Astrocyte (in vitro differentiated cells and primary cell): ENCODE data around the gene POLD2. TPM values are rescaled to one million over a fixed set of nuclear protein-coding genes. Genes with fewer than 3 reads are reported as not detected.

ENCODE experiments used
- DNase-seq: peaks from one replicate; pipeline ENCODE4 v3.0.0-alpha.2; 2010; ENCODE audit warnings: low read depth
- FAIRE-seq: peaks from 2 replicates; lab custom pipeline; 2011; peaks lifted over from hg19 to GRCh38; lab: Jason Lieb, UNC
- H2AFZ ChIP-seq: 2 replicates; pipeline ENCODE4 v1.6.0; 2012; ENCODE audit warnings: low read depth, low read length, inconsistent platforms
- H3K27ac ChIP-seq: 2 replicates; pipeline ENCODE4 v1.5.1; 2011; ENCODE audit warnings: low read depth, low read length, inconsistent platforms
- H3K27me3 ChIP-seq: 2 replicates; pipeline ENCODE4 v1.6.0; 2011; ENCODE audit warnings: low read length, inconsistent platforms; ENCODE audit not compliant: insufficient read depth
- H3K36me3 ChIP-seq: 2 replicates; pipeline ENCODE4 v1.5.1; 2011; ENCODE audit warnings: low read length, inconsistent platforms; ENCODE audit not compliant: insufficient read depth
- H3K4me1 ChIP-seq: 2 replicates; pipeline ENCODE4 v1.5.1; 2011; ENCODE audit warnings: low read length, inconsistent platforms; ENCODE audit not compliant: insufficient read depth
- H3K4me2 ChIP-seq: 2 replicates; pipeline ENCODE4 v1.6.0; 2012; ENCODE audit warnings: low read length, inconsistent platforms
- H3K4me3 ChIP-seq: 2 replicates; pipeline ENCODE4 v1.5.1; 2011; ENCODE audit warnings: low read depth, mild to moderate bottlenecking, low read length, inconsistent platforms; ENCODE audit not compliant: insufficient read depth
- H3K79me2 ChIP-seq: 2 replicates; pipeline ENCODE4 v1.6.0; 2012; ENCODE audit warnings: mild to moderate bottlenecking, low read length, inconsistent platforms; ENCODE audit not compliant: insufficient read depth
- H3K9ac ChIP-seq: 2 replicates; pipeline ENCODE4 v1.6.0; 2012; ENCODE audit warnings: mild to moderate bottlenecking, low read length, inconsistent platforms
- H3K9me3 ChIP-seq: 2 replicates; pipeline ENCODE4 v1.5.1; 2012; ENCODE audit warnings: low read depth, mild to moderate bottlenecking, low read length, inconsistent platforms; ENCODE audit not compliant: insufficient read depth
- H4K20me1 ChIP-seq: 2 replicates; pipeline ENCODE4 v1.6.0; 2012; ENCODE audit warnings: low read length, inconsistent platforms; ENCODE audit not compliant: insufficient read depth
- H3K27ac Mint-ChIP-seq: one replicate; pipeline ENCODE4 v1.8.0; 2021; ENCODE audit warnings: mild to moderate bottlenecking, mixed read lengths; ENCODE audit not compliant: unreplicated experiment
- H3K27me3 Mint-ChIP-seq: one replicate; pipeline ENCODE4 v1.8.0; 2021; ENCODE audit warnings: low read depth, mixed read lengths; ENCODE audit not compliant: unreplicated experiment
- H3K36me3 Mint-ChIP-seq: one replicate; pipeline ENCODE4 v1.8.0; 2021; ENCODE audit warnings: low read depth, mixed read lengths; ENCODE audit not compliant: unreplicated experiment
- H3K4me1 Mint-ChIP-seq: one replicate; pipeline ENCODE4 v1.8.0; 2021; ENCODE audit warnings: low read depth, mixed read lengths; ENCODE audit not compliant: unreplicated experiment
- H3K4me3 Mint-ChIP-seq: one replicate; pipeline ENCODE4 v1.8.0; 2021; ENCODE audit warnings: mild to moderate bottlenecking, moderate library complexity, mixed read lengths; ENCODE audit not compliant: unreplicated experiment
- H3K9me3 Mint-ChIP-seq: one replicate; pipeline ENCODE4 v1.8.0; 2021; ENCODE audit warnings: mild to moderate bottlenecking, mixed read lengths; ENCODE audit not compliant: unreplicated experiment
- CTCF ChIP-seq: IDR thresholded peaks from 2 replicates; pipeline ENCODE4 v1.5.1; 2011; ENCODE audit warnings: low read depth, mild to moderate bottlenecking, inconsistent platforms, low read length, moderate library complexity; ENCODE audit not compliant: insufficient read depth
- EZH2 ChIP-seq: IDR thresholded peaks from 2 replicates; pipeline ENCODE4 v1.6.1; 2012; ENCODE audit warnings: mild to moderate bottlenecking, low read length, inconsistent platforms; ENCODE audit not compliant: insufficient read depth
- total RNA-seq: library from RNA; stranded (reverse); gene quantifications from 2 replicates; pipeline ENCODE4 v1.2.1, GENCODE V29; 2021

Gene POLD2
- total RNA-seq, 1 donor from 2014 or later = 67.7 TPM

DNA sequence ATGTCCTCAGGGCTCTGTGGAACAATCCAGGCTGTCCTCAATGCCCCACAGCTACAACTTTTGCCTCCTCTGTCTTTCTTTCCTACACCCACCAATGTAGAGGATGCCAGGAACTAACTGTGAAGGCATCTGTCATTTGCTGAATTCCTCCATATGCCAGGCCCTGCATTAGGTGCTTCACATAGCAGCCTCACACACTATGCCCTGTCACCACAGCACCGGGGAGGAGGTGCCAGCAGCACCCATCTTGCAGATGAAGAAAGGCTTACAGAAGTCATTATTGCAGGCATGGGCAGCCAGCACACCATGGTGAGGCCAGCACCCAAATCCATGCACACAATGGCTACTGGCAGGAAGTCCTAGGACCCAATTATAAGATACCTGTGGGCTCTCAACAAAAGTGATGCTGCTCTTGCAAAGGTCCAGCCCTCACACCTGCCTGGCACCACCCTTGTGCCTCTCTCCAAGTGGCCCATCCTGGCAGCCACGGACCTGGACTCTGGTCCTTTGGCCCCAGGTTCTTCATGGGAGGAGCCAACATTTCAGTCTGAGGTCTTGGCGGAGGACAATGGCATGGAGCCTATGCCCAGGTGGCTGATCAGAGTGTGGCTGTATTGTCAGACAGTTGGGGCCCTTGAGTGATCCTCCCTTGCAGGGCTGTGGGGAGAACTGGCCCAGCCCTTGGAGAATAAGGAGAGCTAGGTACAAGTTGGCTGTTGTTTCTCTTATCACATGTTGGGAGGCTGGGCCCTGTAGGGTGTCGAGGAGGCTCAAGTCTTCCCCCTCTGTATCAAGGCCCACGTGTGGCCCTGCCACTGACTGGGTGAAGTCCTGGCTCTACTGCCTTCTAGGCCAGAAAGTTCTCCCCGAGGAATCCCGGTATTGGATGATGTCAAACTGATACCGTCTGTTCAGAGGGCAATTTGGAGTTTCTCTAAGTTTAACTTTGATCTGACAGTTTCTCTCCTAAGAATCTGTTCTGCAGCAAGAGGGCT, 32.1 kb upstream of the POLD2 start:
- no peak for DNase-seq
- no peak for FAIRE-seq

DNA sequence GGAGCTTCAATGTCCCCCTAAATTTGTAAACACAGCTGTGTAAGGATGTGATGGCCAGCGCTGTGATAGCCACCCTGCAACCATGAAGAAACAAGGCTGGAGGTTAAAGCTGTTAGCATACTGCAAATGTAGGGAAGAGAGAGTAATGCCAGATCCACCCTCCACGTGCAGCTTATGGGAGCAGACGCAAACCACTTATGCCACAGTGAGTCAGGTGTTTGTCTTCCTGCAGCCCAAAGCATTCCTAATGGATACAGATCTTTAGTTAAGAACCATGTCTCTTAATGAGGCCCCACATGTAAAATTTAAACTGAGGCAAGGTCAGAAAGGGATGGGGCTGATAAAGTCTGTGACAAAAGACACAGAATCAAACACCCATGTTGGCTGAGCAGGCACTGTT, 31.4 kb upstream of the POLD2 start:
- H3K4me2 ChIP-seq = no peak overlapping the region
- Mint-ChIP-seq H3K27me3 (peaks cover 49% of the 10 kb centered on the region), H3K4me1 (no peaks in the 10 kb centered on the region), H3K36me3 (peaks cover 2% of the 10 kb centered on the region), H3K9me3 (no peaks in the 10 kb centered on the region), H3K4me3 (no peak overlapping the region), H3K27ac (no peak overlapping the region)
- TF ChIP-seq CTCF = no peak
- no peak for TF ChIP-seq EZH2
- no peaks in the 10 kb centered on the region for H3K36me3 ChIP-seq
- peak; percentile 19 for DNase-seq
- H4K20me1 ChIP-seq = no peaks in the 10 kb centered on the region
- no peak overlapping the region for H3K4me3 ChIP-seq
- H3K4me1 ChIP-seq = no peaks in the 10 kb centered on the region
- H3K27ac ChIP-seq = no peak overlapping the region
- H3K79me2 ChIP-seq = no peaks in the 10 kb centered on the region
- no peak overlapping the region for H2AFZ ChIP-seq
- no peaks in the 10 kb centered on the region for H3K9me3 ChIP-seq
- H3K9ac ChIP-seq = no peak overlapping the region
- no peaks in the 10 kb centered on the region for H3K27me3 ChIP-seq
- no peak for FAIRE-seq

More for the DNA sequence above, 32.1 kb upstream of the POLD2 start:
- H2AFZ ChIP-seq = no peak overlapping the region
- H3K27ac Mint-ChIP-seq = no peak overlapping the region
- no peak overlapping the region for H3K27ac ChIP-seq
- H3K4me3 ChIP-seq = no peak overlapping the region
- H3K4me2 ChIP-seq = no peak overlapping the region
- H3K4me1 ChIP-seq = no peaks in the 10 kb centered on the region
- H3K4me3 Mint-ChIP-seq = no peak overlapping the region
- peaks cover 45% of the 10 kb centered on the region for H3K27me3 Mint-ChIP-seq
- no peaks in the 10 kb centered on the region for H3K27me3 ChIP-seq
- H3K79me2 ChIP-seq = no peaks in the 10 kb centered on the region
- H3K36me3 Mint-ChIP-seq = peaks cover 2% of the 10 kb centered on the region
- H3K9ac ChIP-seq = no peak overlapping the region
- H4K20me1 ChIP-seq = no peaks in the 10 kb centered on the region
- no peaks in the 10 kb centered on the region for H3K36me3 ChIP-seq
- TF ChIP-seq EZH2 = no peak
- TF ChIP-seq CTCF = no peak
- no peaks in the 10 kb centered on the region for H3K9me3 Mint-ChIP-seq
- no peaks in the 10 kb centered on the region for H3K4me1 Mint-ChIP-seq
- no peaks in the 10 kb centered on the region for H3K9me3 ChIP-seq

GRCh38 chr7:44153948-44154335, 30.6 kb upstream of the POLD2 start:
- H3K4me1 Mint-ChIP-seq = no peaks in the 10 kb centered on the region
- no peaks in the 10 kb centered on the region for H3K27me3 ChIP-seq
- no peaks in the 10 kb centered on the region for H3K36me3 Mint-ChIP-seq
- H3K4me3 Mint-ChIP-seq = no peak overlapping the region
- DNase-seq (no peak), FAIRE-seq (no peak)
- H3K27ac ChIP-seq = no peak overlapping the region
- no peak for TF ChIP-seq CTCF
- TF ChIP-seq EZH2 = no peak
- H3K4me1 ChIP-seq = no peaks in the 10 kb centered on the region
- H3K4me3 ChIP-seq = no peak overlapping the region
- no peak overlapping the region for H3K27ac Mint-ChIP-seq
- no peak overlapping the region for H3K4me2 ChIP-seq
- no peaks in the 10 kb centered on the region for H3K9me3 ChIP-seq
- H3K9ac ChIP-seq = no peak overlapping the region
- H4K20me1 ChIP-seq = no peaks in the 10 kb centered on the region
- H3K27me3 Mint-ChIP-seq = peaks cover 49% of the 10 kb centered on the region
- no peaks in the 10 kb centered on the region for H3K9me3 Mint-ChIP-seq
- H2AFZ ChIP-seq = no peak overlapping the region
- no peaks in the 10 kb centered on the region for H3K36me3 ChIP-seq
- H3K79me2 ChIP-seq = no peaks in the 10 kb centered on the region
